DMS 273 treated with DMSO at 0.1 percent for 48 hours (cell line): ENCODE measurements around the gene MRPS31.
A peak's percentile ranks its signal among the peaks of the same experiment; 100 is the strongest.
"Not testable (repeated sequence)": the region's sequence is repeated elsewhere in the genome, so short reads cannot be mapped to it uniquely, and the experiment has no call there.

Experiments
- DNase-seq: peaks from one replicate; lab custom pipeline; 2025; lab: John Stamatoyannopoulos, UW

MRPS31 gene

GRCh38 chr13:40762849-40763248 lies 8.1 kb downstream of the MRPS31 start:
- DNase-seq, result no peak

GRCh38 chr13:40758811-40759210 lies 12.2 kb downstream of the MRPS31 start:
- DNase-seq, result no peak

GRCh38 chr13:40756042-40756441 lies 14.9 kb downstream of the MRPS31 start:
- no peak for DNase-seq

- DNase-seq, result no peak
These were observed 15.8 kb downstream of the MRPS31 start for GRCh38 chr13:40755082-40755700.

- DNase-seq, result no peak
These were observed 21.7 kb downstream of the MRPS31 start for GRCh38 chr13:40749327-40749726.

GRCh38 chr13:40735232-40735548 lies 35.8 kb downstream of the MRPS31 start:
- not testable (repeated sequence) for DNase-seq

GRCh38 chr13:40734536-40735231 lies 36.3 kb downstream of the MRPS31 start:
- not testable (repeated sequence) for DNase-seq

- DNase-seq, result no peak
These were observed 38.3 kb downstream of the MRPS31 start for GRCh38 chr13:40732658-40733057.

- DNase-seq, result no peak
These were observed 42.4 kb downstream of the MRPS31 start for GRCh38 chr13:40728595-40728994.

GRCh38 chr13:40714433-40714832 lies 56.6 kb downstream of the MRPS31 start:
- DNase-seq, result not testable (repeated sequence)

- DNase-seq, result no peak
These were observed 64.6 kb downstream of the MRPS31 start for GRCh38 chr13:40706439-40706838.

- no peak for DNase-seq
These were observed 73.3 kb downstream of the MRPS31 start for GRCh38 chr13:40697711-40698110.

- no peak for DNase-seq
These were observed 76.6 kb downstream of the MRPS31 start for GRCh38 chr13:40694426-40694825.

GRCh38 chr13:40692946-40693345 lies 78.0 kb downstream of the MRPS31 start:
- DNase-seq, result peak; percentile 45

- no peak for DNase-seq
These were observed 82.2 kb downstream of the MRPS31 start for GRCh38 chr13:40688781-40689180.

GRCh38 chr13:40682449-40683240 lies 88.3 kb downstream of the MRPS31 start:
- DNase-seq, result no peak

- DNase-seq, result no peak
These were observed 89.4 kb downstream of the MRPS31 start for GRCh38 chr13:40681341-40682146.

- DNase-seq, result no peak
These were observed 90.2 kb downstream of the MRPS31 start for GRCh38 chr13:40680659-40681323.

GRCh38 chr13:40679480-40679985 lies 91.5 kb downstream of the MRPS31 start:
- no peak for DNase-seq
